ENCODE results near the gene DEPDC1.
"Not testable (repeated sequence)": the region's sequence is repeated elsewhere in the genome, so short reads cannot be mapped to it uniquely, and the experiment has no call there.

Gene DEPDC1, protein sequence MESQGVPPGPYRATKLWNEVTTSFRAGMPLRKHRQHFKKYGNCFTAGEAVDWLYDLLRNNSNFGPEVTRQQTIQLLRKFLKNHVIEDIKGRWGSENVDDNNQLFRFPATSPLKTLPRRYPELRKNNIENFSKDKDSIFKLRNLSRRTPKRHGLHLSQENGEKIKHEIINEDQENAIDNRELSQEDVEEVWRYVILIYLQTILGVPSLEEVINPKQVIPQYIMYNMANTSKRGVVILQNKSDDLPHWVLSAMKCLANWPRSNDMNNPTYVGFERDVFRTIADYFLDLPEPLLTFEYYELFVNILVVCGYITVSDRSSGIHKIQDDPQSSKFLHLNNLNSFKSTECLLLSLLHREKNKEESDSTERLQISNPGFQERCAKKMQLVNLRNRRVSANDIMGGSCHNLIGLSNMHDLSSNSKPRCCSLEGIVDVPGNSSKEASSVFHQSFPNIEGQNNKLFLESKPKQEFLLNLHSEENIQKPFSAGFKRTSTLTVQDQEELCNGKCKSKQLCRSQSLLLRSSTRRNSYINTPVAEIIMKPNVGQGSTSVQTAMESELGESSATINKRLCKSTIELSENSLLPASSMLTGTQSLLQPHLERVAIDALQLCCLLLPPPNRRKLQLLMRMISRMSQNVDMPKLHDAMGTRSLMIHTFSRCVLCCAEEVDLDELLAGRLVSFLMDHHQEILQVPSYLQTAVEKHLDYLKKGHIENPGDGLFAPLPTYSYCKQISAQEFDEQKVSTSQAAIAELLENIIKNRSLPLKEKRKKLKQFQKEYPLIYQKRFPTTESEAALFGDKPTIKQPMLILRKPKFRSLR

DNA sequence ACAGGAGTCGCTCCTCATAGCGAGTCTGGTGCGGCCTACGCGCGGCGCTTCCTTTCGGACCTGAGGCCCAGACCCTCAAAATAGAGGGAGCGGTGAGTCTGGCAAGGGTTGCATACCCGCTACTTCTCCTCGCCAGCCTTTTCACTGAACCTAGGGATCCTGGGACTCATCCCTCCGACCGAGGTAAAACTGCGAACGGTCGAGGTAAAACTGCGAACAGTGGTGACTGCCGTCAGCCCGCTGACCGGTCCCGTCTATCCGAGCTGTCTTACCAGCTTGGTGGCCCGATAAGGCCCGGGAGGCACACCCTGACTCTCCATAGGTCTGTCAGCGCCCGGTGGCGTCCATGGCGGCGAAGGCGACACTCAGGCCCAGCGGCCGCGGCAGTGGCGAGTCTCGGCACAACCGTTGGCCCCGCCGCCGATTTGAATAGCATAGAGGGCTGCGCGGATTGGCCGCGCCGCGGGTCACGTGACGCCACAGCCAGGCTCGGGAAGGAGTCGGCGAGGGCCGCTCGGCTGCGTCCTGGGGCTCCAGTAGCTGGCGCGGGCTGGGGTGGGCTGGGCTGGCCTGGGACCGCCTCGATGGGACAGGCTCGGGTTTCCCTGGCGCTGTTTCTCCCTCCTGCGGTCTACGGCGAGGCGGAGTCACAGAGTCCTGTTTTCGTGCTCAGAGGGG lies at the start of gene DEPDC1:
DEPDC1 (minus strand) TSS at position 403 of the 678 bp plus-strand sequence; CDS start at position 320, 83 bp downstream.
- peak within 1 kb of the TSS; percentile 92 for H3K4me3 ChIP-seq (ENCODE audit: low read depth, low read length)

DNA sequence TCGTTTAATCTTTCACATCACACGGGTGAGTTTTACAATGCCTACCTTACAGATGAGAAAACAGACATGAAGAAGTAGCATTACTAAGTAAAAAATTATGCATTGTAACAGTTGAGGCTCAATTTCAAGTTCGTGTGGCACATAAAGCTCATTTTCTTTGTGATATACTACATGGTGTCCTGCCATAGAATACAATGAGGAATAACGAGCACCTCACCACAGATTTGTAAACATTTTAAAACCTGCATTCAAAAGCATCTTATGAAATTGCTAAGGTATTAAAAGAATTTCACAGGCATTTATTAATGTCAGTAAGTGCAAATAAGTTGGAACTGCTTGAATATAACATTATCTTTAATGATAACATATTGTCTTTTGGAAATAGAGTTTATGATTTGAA lies 47.8 kb upstream of the DEPDC1 start:
- H3K4me3 ChIP-seq (ENCODE audit: low read depth, low read length), result no peak overlapping the region

DNA sequence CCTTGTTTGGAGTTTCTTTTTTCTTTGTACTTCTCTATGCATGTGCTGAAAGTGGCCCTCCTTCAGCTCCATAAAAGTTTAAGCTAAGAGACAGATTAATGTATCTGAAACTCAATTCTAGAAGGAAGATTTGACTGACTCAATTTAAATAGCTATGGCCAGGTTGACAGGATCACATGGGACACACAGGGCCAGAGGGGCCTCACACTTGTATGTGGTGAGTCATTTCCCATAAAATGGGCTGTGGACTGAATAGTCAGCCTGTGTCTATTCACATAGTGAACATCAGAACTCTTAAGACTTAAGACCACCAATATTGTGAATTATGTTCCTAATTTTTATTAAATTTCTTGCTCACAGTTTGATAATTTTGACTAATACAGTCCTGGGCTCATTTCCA lies 45.7 kb upstream of the DEPDC1 start:
- H3K4me3 ChIP-seq (ENCODE audit: low read depth, low read length), result no peak overlapping the region

DNA sequence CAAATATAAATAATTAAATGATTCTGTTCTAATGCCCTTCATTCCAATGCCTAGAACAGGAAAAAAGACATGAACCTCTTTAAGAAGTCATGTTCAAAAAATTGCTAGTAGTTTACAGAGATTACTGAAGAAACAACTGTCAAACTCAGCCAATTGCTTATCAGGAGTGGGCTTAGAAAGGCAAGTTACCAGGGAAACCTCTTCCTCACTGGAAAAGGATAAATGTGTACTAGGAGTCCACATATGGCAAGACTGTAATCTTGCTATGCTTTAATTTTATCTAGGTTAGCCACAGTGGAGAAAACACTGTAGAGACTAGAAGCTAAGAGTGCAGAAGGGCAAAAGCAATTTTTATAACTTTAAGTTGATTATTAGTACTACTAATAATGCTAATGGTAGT lies 42.1 kb upstream of the DEPDC1 start:
- no peak overlapping the region for H3K4me3 ChIP-seq (ENCODE audit: low read depth, low read length)

DNA sequence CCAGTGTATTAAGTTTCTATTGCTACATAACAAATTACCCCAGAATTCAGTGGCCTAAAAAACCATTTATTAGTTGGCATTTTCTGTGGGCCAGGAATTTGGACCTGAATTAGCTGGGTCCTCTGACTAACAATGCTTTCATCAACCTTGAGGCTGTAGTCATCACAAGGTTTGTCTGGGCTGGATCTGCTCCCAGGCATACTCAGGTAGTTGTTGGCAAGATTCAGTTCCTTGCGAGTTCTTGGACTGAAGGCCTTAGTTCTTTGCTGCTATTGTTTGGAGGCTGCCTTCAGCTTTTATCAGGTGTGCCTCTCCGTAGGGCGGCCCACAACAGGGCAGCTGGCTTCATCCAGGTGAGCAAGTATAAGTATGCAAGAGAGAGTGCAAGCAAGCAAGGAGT lies 31.4 kb upstream of the DEPDC1 start:
- H3K4me3 ChIP-seq (ENCODE audit: low read depth, low read length), result no peak overlapping the region

DNA sequence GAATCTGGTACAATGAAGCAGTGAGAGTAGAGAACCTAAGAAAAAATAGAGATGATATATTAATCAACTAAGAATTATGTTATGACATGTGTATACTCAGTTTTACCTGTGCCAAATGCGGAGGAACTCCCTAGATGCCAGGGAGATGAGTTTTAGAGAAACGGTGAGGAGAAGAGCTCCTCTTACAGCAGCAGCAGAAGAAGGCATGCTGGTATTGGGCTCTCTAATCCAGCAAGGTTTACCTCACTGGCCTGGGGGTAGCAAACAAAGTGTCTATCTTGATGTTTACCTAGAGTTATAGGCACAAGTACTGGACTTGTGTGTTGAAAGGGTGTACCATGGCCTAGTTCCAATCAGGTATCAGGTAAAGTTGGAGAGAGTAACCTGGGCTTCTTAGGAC lies 28.9 kb upstream of the DEPDC1 start:
- no peak overlapping the region for H3K4me3 ChIP-seq (ENCODE audit: low read depth, low read length)

DNA sequence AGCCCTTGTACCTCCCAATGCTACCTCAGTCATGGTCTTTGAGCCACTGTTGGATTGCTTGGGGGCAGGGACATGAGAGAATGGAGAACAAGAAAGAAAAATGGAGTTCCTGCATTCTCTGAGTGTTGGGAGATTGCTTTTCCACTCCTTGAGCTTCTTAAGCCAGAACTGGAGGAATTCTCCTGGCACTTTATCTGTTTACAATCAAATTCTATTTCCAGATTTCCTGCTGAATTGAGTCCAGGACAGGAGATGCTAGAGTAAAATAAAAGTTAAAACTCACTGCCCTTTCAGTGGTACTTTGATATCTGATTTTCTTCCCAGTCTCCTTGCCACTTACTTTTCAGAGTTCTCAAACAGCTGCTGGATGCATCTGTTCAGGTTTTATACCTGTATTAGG lies 24.4 kb upstream of the DEPDC1 start:
- H3K4me3 ChIP-seq (ENCODE audit: low read depth, low read length), result no peak overlapping the region

DNA sequence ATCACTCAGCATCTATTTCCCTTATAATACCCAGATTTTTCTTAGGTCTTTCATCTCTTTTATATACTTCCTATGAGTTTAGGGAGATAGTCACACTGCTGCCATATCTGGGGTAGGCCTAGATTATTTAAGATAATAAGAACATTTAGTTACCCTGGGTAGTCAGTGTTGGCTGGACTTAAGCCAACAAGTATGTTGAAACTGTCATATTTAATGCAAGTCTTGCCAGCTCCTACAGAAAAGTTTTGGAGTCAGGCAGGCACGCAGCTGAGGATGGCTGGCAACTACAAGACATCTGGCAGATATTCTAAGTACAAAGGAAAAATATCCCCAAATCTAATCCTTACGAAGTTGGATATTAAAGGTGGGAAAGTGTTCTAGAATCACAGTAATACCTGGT lies 19.2 kb upstream of the DEPDC1 start:
- H3K4me3 ChIP-seq (ENCODE audit: low read depth, low read length), result no peak overlapping the region

DNA sequence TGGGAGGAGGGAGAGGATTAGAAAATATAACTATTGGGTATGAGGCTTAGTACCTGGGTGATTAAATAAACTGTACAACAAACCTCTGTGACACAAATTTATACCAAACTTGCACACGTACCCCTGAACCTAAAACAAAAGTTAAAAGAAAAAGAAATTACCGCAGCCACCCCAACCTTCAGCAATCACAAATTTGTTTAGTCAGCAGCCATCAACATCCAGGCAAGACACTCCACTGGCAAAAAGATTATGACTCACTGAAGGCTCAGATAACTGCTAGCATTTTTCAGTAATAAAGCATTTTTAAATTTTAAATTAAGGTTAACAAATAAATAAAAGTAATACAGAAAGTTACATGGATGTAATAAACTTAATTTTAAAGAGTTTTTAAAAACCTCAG lies 14.4 kb upstream of the DEPDC1 start:
- H3K4me3 ChIP-seq (ENCODE audit: low read depth, low read length), result no peak overlapping the region

DNA sequence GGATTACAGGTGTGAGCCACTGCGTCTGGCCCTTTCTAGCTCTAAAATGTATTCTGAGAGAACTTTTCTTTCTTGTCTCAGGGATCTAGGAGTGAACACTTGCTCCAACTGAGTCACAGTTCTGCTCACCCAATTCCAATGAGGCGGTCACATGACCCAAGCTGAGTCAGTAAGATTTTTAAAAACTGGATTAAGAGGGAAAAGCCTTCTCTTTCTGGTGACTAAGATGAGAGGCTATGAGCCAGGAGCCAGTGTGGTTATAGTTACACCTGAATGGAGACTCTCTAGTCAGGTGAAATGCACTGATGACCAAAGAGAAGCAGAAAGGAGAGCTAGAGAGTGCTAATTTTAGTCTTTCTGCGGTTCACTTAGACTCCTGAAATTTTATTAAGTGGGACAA lies 9.5 kb upstream of the DEPDC1 start:
- no peak overlapping the region for H3K4me3 ChIP-seq (ENCODE audit: low read depth, low read length)

DNA sequence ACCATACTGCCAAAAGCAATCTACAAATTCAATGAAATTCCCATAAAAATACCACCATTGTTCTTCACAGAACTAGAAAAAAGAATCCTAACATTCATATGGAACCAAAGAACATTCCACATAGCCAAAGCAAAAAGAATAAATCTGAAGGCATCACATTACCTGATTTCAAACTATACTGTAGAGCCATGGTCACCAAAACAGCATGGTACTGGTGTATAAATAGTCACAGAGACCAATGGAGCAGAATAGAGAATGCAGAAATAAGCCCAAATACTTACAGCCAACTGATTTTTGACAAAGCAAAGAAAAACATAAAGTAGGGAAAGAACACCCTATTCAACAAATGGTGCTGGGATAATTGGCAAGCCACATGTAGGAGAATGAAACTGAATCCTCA lies 6.2 kb upstream of the DEPDC1 start:
- H3K4me3 ChIP-seq (ENCODE audit: low read depth, low read length), result no peak overlapping the region

DNA sequence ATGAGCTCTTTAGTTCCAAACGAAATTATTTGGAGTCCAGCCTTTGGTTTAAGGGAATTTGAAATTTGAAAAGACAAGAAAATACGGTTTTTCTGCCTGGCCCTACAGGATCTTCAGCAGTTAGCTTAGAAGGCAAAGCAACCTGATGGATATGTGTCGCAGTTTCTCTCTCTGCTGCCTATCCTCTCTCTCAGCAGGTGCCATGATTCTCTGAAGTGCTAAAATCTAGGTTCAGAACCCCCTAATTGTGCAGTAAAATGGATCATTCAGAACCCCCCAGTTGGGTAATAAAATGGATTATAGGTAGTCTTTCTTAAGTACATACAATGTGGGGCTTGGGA lies 446 bp upstream of the DEPDC1 start:
- H3K4me3 ChIP-seq (ENCODE audit: low read depth, low read length), result peak overlapping the region; percentile 17

DNA sequence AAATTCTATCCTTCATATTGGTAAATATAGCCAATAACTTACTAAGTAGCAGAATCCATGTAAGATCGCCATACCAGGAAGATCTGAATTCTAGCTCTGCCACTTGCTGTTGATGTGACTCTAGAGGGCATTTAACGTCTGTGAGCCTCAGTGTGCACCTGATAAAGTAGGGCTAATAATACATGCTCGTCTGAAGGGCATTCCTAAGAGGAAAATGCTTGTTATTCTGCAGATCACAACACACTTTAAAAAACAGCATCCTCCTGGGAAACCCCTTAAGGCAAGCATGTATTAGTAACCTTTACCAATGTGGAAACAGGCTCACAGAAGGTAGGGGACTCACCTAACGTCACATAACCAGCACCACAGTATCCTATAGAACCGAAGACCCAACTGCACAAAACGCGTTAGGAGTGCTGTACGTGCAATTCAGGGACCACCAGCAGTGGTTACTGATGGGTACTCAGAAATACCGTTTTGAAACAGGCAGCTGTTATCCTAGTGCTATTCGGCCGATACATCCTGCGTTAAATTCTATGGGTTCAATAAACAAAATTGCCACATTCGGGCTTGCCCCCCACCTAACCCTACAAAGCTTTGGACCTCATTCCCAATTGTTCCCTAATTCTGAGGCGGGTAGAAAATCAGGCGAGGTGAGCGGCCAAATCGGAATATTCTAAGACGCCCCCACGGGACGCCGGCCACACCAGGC lies 758 bp downstream of the DEPDC1 start:
- H3K4me3 ChIP-seq (ENCODE audit: low read depth, low read length), result peak overlapping the region; percentile 92

DNA sequence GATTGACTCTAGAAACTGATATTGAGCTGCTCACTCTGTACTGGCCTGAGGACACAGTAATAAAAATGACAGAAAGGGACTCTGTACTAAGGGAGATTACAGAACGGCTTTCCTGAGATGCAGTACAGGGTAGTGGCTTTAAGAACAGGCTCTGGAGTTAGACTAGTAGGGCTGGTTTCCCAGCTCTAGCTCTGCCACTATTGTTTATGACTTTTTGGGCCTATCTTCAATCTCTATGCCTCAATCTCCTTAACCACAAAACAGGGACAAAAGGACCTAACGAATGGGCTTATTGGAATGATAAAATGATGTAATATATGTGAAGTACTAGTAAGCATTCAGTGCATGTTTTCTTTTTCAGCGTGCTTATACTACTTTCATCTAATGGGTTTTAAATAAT lies 1.4 kb downstream of the DEPDC1 start:
- no peak overlapping the region for H3K4me3 ChIP-seq (ENCODE audit: low read depth, low read length)

DNA sequence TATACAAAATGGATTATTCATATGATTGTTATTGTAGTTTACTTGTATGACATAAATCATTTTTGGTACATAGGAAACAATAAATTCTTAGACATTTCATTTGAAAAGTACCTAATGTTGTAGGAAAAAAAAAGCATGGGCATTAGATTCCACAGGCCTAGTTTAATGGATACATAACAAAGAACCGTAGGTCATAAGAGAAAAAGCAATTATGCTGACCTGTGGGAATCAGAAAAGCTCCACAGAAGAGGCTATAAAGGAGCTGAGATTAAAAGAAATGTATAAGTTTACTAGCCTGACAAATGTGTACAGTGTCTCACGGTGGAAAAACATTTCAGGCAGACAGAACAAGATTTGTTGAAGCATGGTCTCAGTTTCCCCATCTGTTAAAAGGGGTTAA lies 3.7 kb downstream of the DEPDC1 start:
- no peak overlapping the region for H3K4me3 ChIP-seq (ENCODE audit: low read depth, low read length)

DNA sequence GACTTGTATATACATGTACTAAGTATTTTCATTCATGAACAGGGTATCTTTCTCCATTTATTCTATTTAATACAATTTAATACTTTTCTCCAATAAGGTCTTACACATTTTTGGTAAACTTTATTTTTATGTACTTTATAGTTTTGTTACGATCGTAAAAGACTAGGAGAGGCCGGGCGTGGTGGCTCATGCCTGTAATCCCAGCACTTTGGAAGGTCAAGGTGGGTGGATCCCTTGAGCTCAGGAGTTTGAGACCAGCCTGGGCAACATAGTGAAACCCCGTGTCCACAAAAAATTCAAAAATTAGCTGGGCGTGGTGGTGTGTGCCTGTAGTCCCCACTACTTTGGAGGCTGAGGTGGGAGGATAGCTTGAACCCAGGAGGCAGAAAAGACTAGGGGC lies 4.6 kb downstream of the DEPDC1 start:
- H3K4me3 ChIP-seq (ENCODE audit: low read depth, low read length), result not testable (repeated sequence)

DNA sequence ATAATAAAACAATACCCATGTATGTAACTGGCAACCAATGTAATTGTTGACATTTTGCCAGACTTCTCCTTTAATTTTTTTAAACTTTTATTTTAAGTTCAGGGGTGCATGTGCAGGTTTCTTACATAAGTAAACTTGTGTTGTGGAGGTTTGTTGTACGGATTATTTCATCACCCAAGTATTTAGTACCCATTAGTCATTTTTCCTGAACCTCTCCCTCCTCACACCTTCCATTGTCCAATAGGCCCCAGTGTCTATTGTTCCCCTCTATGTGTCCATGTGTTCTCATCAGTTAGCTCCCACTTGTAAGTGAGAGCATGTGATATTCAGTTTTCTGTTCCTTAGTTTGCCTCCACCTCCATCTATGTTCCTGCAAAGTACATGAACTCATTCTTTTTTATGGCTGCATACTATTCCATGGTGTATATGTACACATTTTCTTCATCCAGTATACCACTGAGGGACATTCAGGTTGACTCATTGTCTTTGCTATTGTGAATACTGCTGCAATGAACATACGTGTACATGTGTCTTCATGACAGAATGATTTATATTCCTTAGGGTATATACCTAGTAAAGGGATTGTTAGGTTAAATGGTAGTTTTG lies 6.7 kb downstream of the DEPDC1 start:
- H3K4me3 ChIP-seq (ENCODE audit: low read depth, low read length), result no peak overlapping the region

DNA sequence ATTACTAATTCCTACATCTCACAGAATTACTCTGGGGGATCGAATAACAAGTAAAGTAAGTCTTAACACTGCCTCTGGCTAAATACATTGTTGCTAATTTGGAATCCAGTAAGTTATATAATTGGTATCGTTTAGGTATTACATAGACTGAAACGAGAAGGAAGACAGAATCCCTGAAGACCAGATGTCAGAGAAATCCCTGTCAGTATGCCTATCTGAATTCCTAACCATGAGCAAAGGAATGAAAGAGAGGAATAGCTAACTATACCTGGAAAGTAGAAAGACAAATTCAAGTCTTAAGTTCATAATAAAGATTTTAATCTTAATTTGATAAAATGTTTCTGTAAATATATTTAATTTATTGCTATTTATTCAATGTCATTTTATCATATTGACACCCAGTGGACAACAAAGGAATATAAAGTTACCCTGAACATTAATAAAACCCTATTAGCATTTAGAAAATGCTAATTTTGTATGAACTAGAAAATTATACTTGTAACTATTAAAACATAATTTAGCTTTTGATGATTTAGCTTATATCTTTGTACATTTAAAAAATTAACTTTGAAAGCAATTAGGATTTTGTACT lies 11.4 kb downstream of the DEPDC1 start:
- H3K4me3 ChIP-seq (ENCODE audit: low read depth, low read length), result no peak overlapping the region

DNA sequence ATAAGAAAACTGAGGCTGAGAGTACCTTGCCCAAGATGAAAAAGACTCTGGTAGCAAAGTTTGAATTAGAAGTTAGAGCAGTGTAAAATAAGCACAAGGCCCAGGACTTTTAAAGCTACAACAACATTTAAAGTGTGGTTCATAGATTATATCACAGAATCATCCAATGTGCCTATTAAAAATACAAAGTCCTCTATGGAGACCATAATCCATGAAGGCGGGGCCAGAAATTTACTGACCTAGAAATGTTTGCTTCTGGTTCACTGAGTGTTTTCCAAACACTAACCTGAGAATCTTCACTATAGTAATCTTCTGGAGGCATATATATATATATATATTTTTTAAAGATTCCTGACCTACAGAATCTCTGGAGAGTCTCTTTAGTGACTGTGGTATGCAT lies 12.3 kb downstream of the DEPDC1 start:
- no peak overlapping the region for H3K4me3 ChIP-seq (ENCODE audit: low read depth, low read length)

DNA sequence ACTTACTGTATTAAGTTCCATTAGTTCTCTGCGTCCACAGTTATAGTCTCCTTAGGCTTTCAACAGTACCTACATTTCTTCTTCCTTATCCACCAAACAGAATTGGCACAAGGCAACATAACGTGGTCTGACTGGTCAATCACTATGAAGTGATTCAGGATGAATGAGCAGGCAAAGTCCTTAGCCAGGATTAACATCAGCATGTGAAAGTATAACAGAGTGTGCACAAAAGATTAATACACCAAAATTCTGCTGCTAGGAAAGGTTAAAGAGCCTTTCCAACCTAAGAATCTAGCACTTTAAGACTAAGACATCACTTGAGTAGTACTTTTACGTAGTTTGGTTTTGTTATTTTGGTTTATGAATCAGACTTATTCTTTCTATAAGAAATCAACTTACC lies 15.8 kb downstream of the DEPDC1 start:
- H3K4me3 ChIP-seq (ENCODE audit: low read depth, low read length), result no peak overlapping the region

All from iPS-11a (cell line).